ENCODE measurements around the gene GRK7. TPM values are rescaled to one million over a fixed set of nuclear protein-coding genes. Genes with fewer than 3 reads are reported as not detected.

GRK7 gene
- total RNA-seq, 1 donor = not detected

DNA sequence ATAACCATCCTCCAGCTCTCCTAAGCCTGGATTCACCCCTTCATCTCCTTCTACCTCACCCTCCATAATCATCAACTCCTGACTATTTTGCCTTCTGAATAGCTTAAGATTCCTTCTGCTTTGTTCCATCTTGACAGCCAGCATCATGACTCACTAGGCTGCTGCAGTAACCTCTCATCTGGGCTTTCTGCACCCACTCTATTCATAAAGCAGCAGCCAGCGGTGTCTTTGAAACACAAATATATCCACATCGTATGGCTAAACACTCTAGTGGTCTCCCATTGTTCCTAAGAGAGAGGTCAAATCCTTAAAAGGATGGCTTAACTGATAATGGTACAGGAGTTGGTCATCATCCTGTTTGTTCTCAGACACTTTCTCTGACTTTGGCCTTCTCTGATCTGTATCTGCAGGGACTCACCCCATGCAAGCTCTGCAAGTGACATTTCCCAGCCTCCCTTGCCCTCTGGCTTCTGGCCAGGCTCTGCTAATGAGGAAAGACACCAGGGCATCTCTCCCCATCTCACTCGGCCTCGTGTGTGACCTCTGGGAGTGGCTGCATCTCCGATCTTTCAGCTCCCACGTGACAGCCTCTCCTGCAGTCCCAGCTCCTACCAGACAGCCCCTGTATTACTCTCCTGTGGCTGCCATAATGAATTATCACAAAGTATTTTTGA lies 6.2 kb downstream of the GRK7 start:
- no peak overlapping the region for H3K4me3 ChIP-seq (ENCODE audit: low read depth, low read length)
- no peak for TF ChIP-seq CTCF (IDR thresholded peaks at IDR 0.05; ENCODE audit: insufficient read depth, low read length)
- peak; percentile 36 for DNase-seq (ENCODE audit: low read depth)

- DNase-seq (ENCODE audit: low read depth) = no peak
- H3K4me3 ChIP-seq (ENCODE audit: low read depth, low read length) = no peak overlapping the region
- TF ChIP-seq CTCF (IDR thresholded peaks at IDR 0.05; ENCODE audit: insufficient read depth, low read length) = no peak
Observed at GRCh38 chr3:141773676-141774075, 10.5 kb downstream of the GRK7 start.

DNA sequence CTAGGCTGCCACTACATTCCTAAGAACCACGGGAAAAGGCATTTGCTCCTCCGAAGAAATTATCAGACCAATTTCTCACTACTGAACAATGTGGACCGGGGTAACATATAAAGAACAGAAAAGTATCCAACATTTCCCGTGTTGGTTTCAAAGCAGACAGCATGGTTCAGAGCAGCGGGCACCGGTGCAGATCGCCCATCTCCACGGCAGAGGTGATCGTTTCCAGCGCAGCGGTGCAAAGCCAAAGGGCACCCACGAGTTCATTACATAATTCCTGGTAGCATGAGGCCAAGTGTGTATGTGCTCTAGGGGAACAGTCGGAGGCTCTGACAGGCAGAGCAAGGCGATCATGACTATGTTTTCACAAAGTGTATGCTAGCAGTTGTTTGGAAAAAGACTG lies 13.2 kb downstream of the GRK7 start:
- H3K4me3 ChIP-seq (ENCODE audit: low read depth, low read length) = no peak overlapping the region
- no peak for TF ChIP-seq CTCF (IDR thresholded peaks at IDR 0.05; ENCODE audit: insufficient read depth, low read length)
- no peak for DNase-seq (ENCODE audit: low read depth)

DNA sequence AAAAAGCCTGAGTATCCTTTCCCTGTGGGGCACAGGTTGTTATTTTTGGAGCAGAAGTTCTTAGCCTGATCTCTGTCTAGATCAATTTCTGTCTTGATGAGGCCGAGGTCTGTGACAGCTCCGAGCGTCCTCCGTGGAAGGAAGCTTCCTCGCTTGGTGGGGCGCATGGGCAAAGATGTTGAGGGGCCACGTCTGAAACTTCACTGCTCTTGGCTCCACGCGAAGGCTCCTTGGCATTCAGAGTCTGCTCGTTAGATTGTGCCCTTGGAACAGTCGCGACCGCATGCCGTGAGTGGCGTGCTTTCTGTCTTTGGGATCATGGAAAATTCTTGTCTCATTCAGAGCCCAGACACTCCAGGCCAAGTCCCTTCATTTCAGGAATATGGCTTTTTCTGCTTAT lies 13.7 kb downstream of the GRK7 start:
- H3K4me3 ChIP-seq (ENCODE audit: low read depth, low read length) = no peak overlapping the region
- no peak for DNase-seq (ENCODE audit: low read depth)

GRCh38 chr3:141777957-141778813 lies 15.0 kb downstream of the GRK7 start:
- no peak overlapping the region for H3K4me3 ChIP-seq (ENCODE audit: low read depth, low read length)
- no peak for TF ChIP-seq CTCF (IDR thresholded peaks at IDR 0.05; ENCODE audit: insufficient read depth, low read length)
- DNase-seq (ENCODE audit: low read depth) = no peak

More for the DNA sequence above, 13.7 kb downstream of the GRK7 start:
- no peak for TF ChIP-seq CTCF (IDR thresholded peaks at IDR 0.05; ENCODE audit: insufficient read depth, low read length)

DNA sequence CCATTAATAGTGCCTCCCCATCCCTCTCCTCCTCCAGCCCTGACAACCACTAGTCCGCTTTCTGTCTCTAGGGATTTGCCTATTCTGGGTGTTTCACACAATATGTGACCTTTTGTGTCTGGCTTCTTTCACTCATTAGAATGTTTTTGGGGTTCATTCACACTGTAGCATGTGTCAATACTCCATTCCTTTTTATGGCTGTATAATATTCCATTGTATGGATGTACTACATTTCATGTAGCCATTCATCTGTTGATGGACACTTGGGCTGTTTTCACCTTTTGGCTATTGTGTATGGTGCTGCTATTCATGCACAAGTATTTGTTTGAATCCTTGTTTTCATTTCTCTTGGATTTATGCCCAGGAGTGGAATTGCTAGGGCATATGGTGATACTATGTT lies 16.5 kb downstream of the GRK7 start:
- DNase-seq (ENCODE audit: low read depth) = no peak
- no peak overlapping the region for H3K4me3 ChIP-seq (ENCODE audit: low read depth, low read length)
- TF ChIP-seq CTCF (IDR thresholded peaks at IDR 0.05; ENCODE audit: insufficient read depth, low read length) = no peak

All from fibroblast of the aortic adventitia (primary cell).